DMS 273 treated with DMSO at 0.1 percent for 48 hours (cell line): ENCODE results near the gene BARD1.
"Not testable (repeated sequence)": the region's sequence is repeated elsewhere in the genome, so short reads cannot be mapped to it uniquely, and the experiment has no call there.

Experiments used
- DNase-seq: peaks from one replicate; lab custom pipeline; 2025; lab: John Stamatoyannopoulos, UW

The BARD1 gene

GRCh38 chr2:214808981-214809750, at the start of gene BARD1:
BARD1 (minus strand) TSS chr2:214809683; CDS start chr2:214809569, 114 bp downstream.
- DNase-seq = peak; percentile 50

GRCh38 chr2:214856137-214856536, 46.7 kb upstream of the BARD1 start:
- DNase-seq = no peak

GRCh38 chr2:214853906-214854305, 44.4 kb upstream of the BARD1 start:
- no peak for DNase-seq

- no peak for DNase-seq
These were observed 34.3 kb upstream of the BARD1 start for GRCh38 chr2:214843823-214844222.

- no peak for DNase-seq
These were observed 30.0 kb upstream of the BARD1 start for GRCh38 chr2:214839464-214839863.

GRCh38 chr2:214837466-214837865, 28.0 kb upstream of the BARD1 start:
- DNase-seq = no peak

GRCh38 chr2:214836568-214836967, 27.1 kb upstream of the BARD1 start:
- no peak for DNase-seq

- no peak for DNase-seq
These were observed 21.4 kb upstream of the BARD1 start for GRCh38 chr2:214830794-214831346.

GRCh38 chr2:214816008-214816533, 6.6 kb upstream of the BARD1 start:
- no peak for DNase-seq

GRCh38 chr2:214810671-214811070, 1.2 kb upstream of the BARD1 start:
- DNase-seq = no peak

GRCh38 chr2:214809751-214810564, 475 bp upstream of the BARD1 start:
- DNase-seq = peak; percentile 90

- no peak for DNase-seq
These were observed 1.8 kb downstream of the BARD1 start for GRCh38 chr2:214807653-214808052.

GRCh38 chr2:214801768-214802397, 7.6 kb downstream of the BARD1 start:
- no peak for DNase-seq

- no peak for DNase-seq
These were observed 8.4 kb downstream of the BARD1 start for GRCh38 chr2:214801068-214801467.

- no peak for DNase-seq
These were observed 9.3 kb downstream of the BARD1 start for GRCh38 chr2:214800180-214800579.

- DNase-seq = no peak
These were observed 12.6 kb downstream of the BARD1 start for GRCh38 chr2:214796911-214797310.

- not testable (repeated sequence) for DNase-seq
These were observed 26.3 kb downstream of the BARD1 start for GRCh38 chr2:214783181-214783580.

GRCh38 chr2:214782671-214783070, 26.8 kb downstream of the BARD1 start:
- DNase-seq = no peak

GRCh38 chr2:214781226-214781625, 28.3 kb downstream of the BARD1 start:
- DNase-seq = no peak

- DNase-seq = no peak
These were observed 33.5 kb downstream of the BARD1 start for GRCh38 chr2:214775971-214776370.

GRCh38 chr2:214774108-214774507, 35.4 kb downstream of the BARD1 start:
- no peak for DNase-seq

- no peak for DNase-seq
These were observed 37.0 kb downstream of the BARD1 start for GRCh38 chr2:214772443-214773015.
